ENCODE data around the gene HAGHL.
A peak's percentile ranks its signal among the peaks of the same experiment; 100 is the strongest.

HAGHL gene

GRCh38 chr16:708959-709358, 17.9 kb upstream of the HAGHL start:
- no peak for DNase-seq

GRCh38 chr16:709566-710499, 17.1 kb upstream of the HAGHL start:
- DNase-seq = peak; percentile 77

GRCh38 chr16:710500-711075, 16.3 kb upstream of the HAGHL start:
- no peak for DNase-seq

GRCh38 chr16:711084-711483, 15.8 kb upstream of the HAGHL start:
- no peak for DNase-seq

- peak; percentile 57 for DNase-seq
Observed at GRCh38 chr16:711548-712320, 15.2 kb upstream of the HAGHL start.

GRCh38 chr16:712740-713250, 14.1 kb upstream of the HAGHL start:
- peak; percentile 95 for DNase-seq

GRCh38 chr16:714079-714478, 12.8 kb upstream of the HAGHL start:
- no peak for DNase-seq

- DNase-seq = peak; percentile 84
Observed at GRCh38 chr16:714558-715476, 12.1 kb upstream of the HAGHL start, which contains the start of gene METRN. Gene METRN, plus strand, starts transcription at chr16:715118. Its CDS starts 172 bp downstream, at chr16:715290.

- peak; percentile 29 for DNase-seq
Observed at GRCh38 chr16:715477-716199, 11.3 kb upstream of the HAGHL start.

GRCh38 chr16:716200-716568, 10.7 kb upstream of the HAGHL start:
- no peak for DNase-seq

- no peak for DNase-seq
Observed at GRCh38 chr16:716768-717325, 10.1 kb upstream of the HAGHL start.

- no peak for DNase-seq
Observed at GRCh38 chr16:717450-718245, 9.3 kb upstream of the HAGHL start.

- no peak for DNase-seq
Observed at GRCh38 chr16:718389-718788, 8.5 kb upstream of the HAGHL start.

- no peak for DNase-seq
Observed at GRCh38 chr16:718922-719321, 8.0 kb upstream of the HAGHL start.

- DNase-seq = no peak
Observed at GRCh38 chr16:719815-720446, 7.0 kb upstream of the HAGHL start.

GRCh38 chr16:720447-720989, 6.4 kb upstream of the HAGHL start:
- peak; percentile 73 for DNase-seq

- peak; percentile 63 for DNase-seq
Observed at GRCh38 chr16:720990-721764, 5.7 kb upstream of the HAGHL start, which contains the start of gene ANTKMT. Gene ANTKMT, plus strand, starts transcription at chr16:721146. Its CDS starts 129 bp downstream, at chr16:721275.

GRCh38 chr16:721765-722540, 5.0 kb upstream of the HAGHL start:
- no peak for DNase-seq
